Central memory CD8-positive, alpha-beta T cell (primary cell): ENCODE results near the gene RPA3.

ENCODE experiments used
- ATAC-seq: fragments of 150-1000 bp; cut with Tn5 transposase; replicated peaks from 2 replicates; pipeline ENCODE4 v1.10.0; 2022; ENCODE audit warnings: mild to moderate bottlenecking, moderate FRiP score, moderate number of reproducible peaks; ENCODE audit not compliant: poor library complexity, severe bottlenecking; ENCODE audit errors: extremely low read depth
- DNase-seq, 2 donors: peaks; one replicate each; pipeline ENCODE4 v3.0.0; 2021; ENCODE audit warnings: low spot score in 2 of 2
- H3K27ac Mint-ChIP-seq: one replicate; pipeline ENCODE4 v1.8.0; 2022; ENCODE audit warnings: low read depth, mild to moderate bottlenecking, moderate library complexity, mixed read lengths
- H3K27me3 Mint-ChIP-seq: one replicate; pipeline ENCODE4 v1.8.0; 2022; ENCODE audit warnings: mixed read lengths
- H3K36me3 Mint-ChIP-seq: one replicate; pipeline ENCODE4 v1.8.0; 2022; ENCODE audit warnings: mild to moderate bottlenecking, moderate library complexity, mixed read lengths; ENCODE audit not compliant: insufficient read depth
- H3K4me1 Mint-ChIP-seq: one replicate; pipeline ENCODE4 v1.8.0; 2022; ENCODE audit warnings: mixed read lengths
- H3K4me3 Mint-ChIP-seq: one replicate; pipeline ENCODE4 v1.8.0; 2022; ENCODE audit warnings: mild to moderate bottlenecking, moderate library complexity, mixed read lengths
- H3K9me3 Mint-ChIP-seq: one replicate; pipeline ENCODE4 v1.8.0; 2022; ENCODE audit warnings: mixed read lengths

RPA3 gene

GRCh38 chr7:7654964-7655715 is 63.3 kb downstream of the RPA3 start:
- Mint-ChIP-seq H3K27ac (no peak overlapping the region), H3K4me3 (no peak overlapping the region), H3K9me3 (peaks cover 19% of the 10 kb centered on the region), H3K27me3 (no peaks in the 10 kb centered on the region), H3K36me3 (no peaks in the 10 kb centered on the region), H3K4me1 (peaks cover 63% of the 10 kb centered on the region)
- ATAC-seq (no peak), DNase-seq (no peak)

GRCh38 chr7:7653593-7654187 is 64.7 kb downstream of the RPA3 start:
- H3K9me3 Mint-ChIP-seq: peaks cover 7% of the 10 kb centered on the region
- DNase-seq (no peak), ATAC-seq (no peak)
- H3K4me1 Mint-ChIP-seq: peaks cover 51% of the 10 kb centered on the region
- H3K36me3 Mint-ChIP-seq: no peaks in the 10 kb centered on the region
- no peak overlapping the region for H3K4me3 Mint-ChIP-seq
- no peaks in the 10 kb centered on the region for H3K27me3 Mint-ChIP-seq
- H3K27ac Mint-ChIP-seq: no peak overlapping the region

GRCh38 chr7:7652798-7653540 is 65.4 kb downstream of the RPA3 start:
- H3K4me1 Mint-ChIP-seq: peaks cover 46% of the 10 kb centered on the region
- H3K27me3 Mint-ChIP-seq: no peaks in the 10 kb centered on the region
- DNase-seq (no peak), ATAC-seq (no peak)
- no peaks in the 10 kb centered on the region for H3K36me3 Mint-ChIP-seq
- H3K4me3 Mint-ChIP-seq: no peak overlapping the region
- peaks cover 2% of the 10 kb centered on the region for H3K9me3 Mint-ChIP-seq
- H3K27ac Mint-ChIP-seq: no peak overlapping the region

- H3K9me3 Mint-ChIP-seq: no peaks in the 10 kb centered on the region
- peaks cover 1% of the 10 kb centered on the region for H3K36me3 Mint-ChIP-seq
- ATAC-seq: no peak
- DNase-seq: no peak
- no peaks in the 10 kb centered on the region for H3K27me3 Mint-ChIP-seq
- peak overlapping the region; percentile 38 for H3K27ac Mint-ChIP-seq
- H3K4me1 Mint-ChIP-seq: peaks cover 38% of the 10 kb centered on the region
- H3K4me3 Mint-ChIP-seq: no peak overlapping the region
These were observed 66.9 kb downstream of the RPA3 start for GRCh38 chr7:7651479-7651878.

- Mint-ChIP-seq H3K9me3 (no peaks in the 10 kb centered on the region), H3K36me3 (peaks cover 2% of the 10 kb centered on the region), H3K4me3 (no peak overlapping the region), H3K27ac (peak overlapping the region; percentile 32), H3K4me1 (peaks cover 40% of the 10 kb centered on the region), H3K27me3 (no peaks in the 10 kb centered on the region)
- ATAC-seq (no peak), DNase-seq (no peak)
These were observed 67.7 kb downstream of the RPA3 start for GRCh38 chr7:7650682-7651206.

- Mint-ChIP-seq H3K4me3 (no peak overlapping the region), H3K36me3 (peaks cover 10% of the 10 kb centered on the region), H3K4me1 (peaks cover 42% of the 10 kb centered on the region), H3K9me3 (no peaks in the 10 kb centered on the region), H3K27me3 (no peaks in the 10 kb centered on the region), H3K27ac (no peak overlapping the region)
- no peak for DNase-seq
- no peak for ATAC-seq
These were observed 70.8 kb downstream of the RPA3 start for GRCh38 chr7:7647495-7648036.

- no peak overlapping the region for H3K27ac Mint-ChIP-seq
- H3K4me3 Mint-ChIP-seq: peak overlapping the region; percentile 95
- H3K36me3 Mint-ChIP-seq: peaks cover 33% of the 10 kb centered on the region
These were observed 76.3 kb downstream of the RPA3 start for GRCh38 chr7:7642081-7642480.

GRCh38 chr7:7641129-7641663 is 77.2 kb downstream of the RPA3 start:
- H3K4me1 Mint-ChIP-seq: peaks cover 42% of the 10 kb centered on the region
- no peaks in the 10 kb centered on the region for H3K27me3 Mint-ChIP-seq
- peak; percentile 11 for ATAC-seq
- no peaks in the 10 kb centered on the region for H3K9me3 Mint-ChIP-seq
- H3K27ac Mint-ChIP-seq: peak overlapping the region; percentile 96
- DNase-seq: no peak
- H3K4me3 Mint-ChIP-seq: peak overlapping the region; percentile 95
- H3K36me3 Mint-ChIP-seq: peaks cover 33% of the 10 kb centered on the region

More at GRCh38 chr7:7642081-7642480, 76.3 kb downstream of the RPA3 start:
- Mint-ChIP-seq H3K4me1 (peaks cover 42% of the 10 kb centered on the region), H3K9me3 (no peaks in the 10 kb centered on the region), H3K27me3 (no peaks in the 10 kb centered on the region)
- ATAC-seq: no peak
- no peak for DNase-seq

GRCh38 chr7:7640221-7641128 is 77.9 kb downstream of the RPA3 start, which contains the start of gene UMAD1:
TSS of gene UMAD1 (plus strand) at chr7:7640752. CDS start at chr7:7673372, 32,620 bp downstream.
- H3K27ac Mint-ChIP-seq: peak within 1 kb of the TSS; percentile 96
- peak within 1 kb of the TSS; percentile 95 for H3K4me3 Mint-ChIP-seq
- ATAC-seq (peak; percentile 90), DNase-seq (peak; percentile 94 to 98)
- peaks cover 38% of the 10 kb centered on the region for H3K4me1 Mint-ChIP-seq
- H3K27me3 Mint-ChIP-seq: no peaks in the 10 kb centered on the region
- H3K9me3 Mint-ChIP-seq: no peaks in the 10 kb centered on the region
- H3K36me3 Mint-ChIP-seq: peaks cover 33% of the 10 kb centered on the region

- DNase-seq (peak in 1 of 2 donors; percentile 56), ATAC-seq (peak; percentile 49)
- Mint-ChIP-seq H3K36me3 (peaks cover 33% of the 10 kb centered on the region), H3K27me3 (no peaks in the 10 kb centered on the region), H3K4me1 (peaks cover 38% of the 10 kb centered on the region), H3K9me3 (no peaks in the 10 kb centered on the region), H3K4me3 (peak overlapping the region; percentile 95), H3K27ac (peak overlapping the region; percentile 96)
These were observed 78.6 kb downstream of the RPA3 start for GRCh38 chr7:7639847-7640220.

- Mint-ChIP-seq H3K36me3 (peaks cover 31% of the 10 kb centered on the region), H3K4me3 (peak overlapping the region; percentile 95), H3K27me3 (no peaks in the 10 kb centered on the region), H3K4me1 (peaks cover 34% of the 10 kb centered on the region), H3K9me3 (no peaks in the 10 kb centered on the region), H3K27ac (peak overlapping the region; percentile 96)
- ATAC-seq (no peak), DNase-seq (peak in 1 of 2 donors; percentile 10)
These were observed 79.0 kb downstream of the RPA3 start for GRCh38 chr7:7639421-7639820.
